Activated T-helper 2 cell treated with anti-CD3 and anti-CD28 coated beads, Interferon-gamma antibody, Interleukin-2, Interleukin-4, amounts not matched to agents 10 μg/mL and 5 μg/mL and 100 μg/mL, durations not matched to agents 14 hours and 24 hours and 36 hours (primary cell): Measurements from ENCODE around the gene TMEM219. TPM values are rescaled to one million over a fixed set of nuclear protein-coding genes. Genes with fewer than 3 reads are reported as not detected.
A peak's percentile ranks its signal among the peaks of the same experiment; 100 is the strongest.

Experiments used
- DNase-seq: peaks from one replicate; pipeline ENCODE4 v3.0.0; 2021; ENCODE audit warnings: low spot score
- H3K27ac Mint-ChIP-seq: one replicate; pipeline ENCODE4 v1.8.0; 2021; ENCODE audit warnings: mixed read lengths
- H3K27me3 Mint-ChIP-seq: one replicate; pipeline ENCODE4 v1.8.0; 2021; ENCODE audit warnings: low read depth, mixed read lengths
- H3K36me3 Mint-ChIP-seq: one replicate; pipeline ENCODE4 v1.8.0; 2021; ENCODE audit warnings: low read depth, mixed read lengths
- H3K4me1 Mint-ChIP-seq: one replicate; pipeline ENCODE4 v1.8.0; 2021; ENCODE audit warnings: low read depth, mixed read lengths
- H3K4me3 Mint-ChIP-seq: one replicate; pipeline ENCODE4 v1.8.0; 2021; ENCODE audit warnings: low read depth, mild to moderate bottlenecking, moderate library complexity, mixed read lengths
- H3K9me3 Mint-ChIP-seq: one replicate; pipeline ENCODE4 v1.8.0; 2021; ENCODE audit warnings: mixed read lengths
- intact Hi-C: fragments of 100-400 bp; cut with micrococcal nuclease; formaldehyde crosslinking; loops from one replicate; pipeline ENCODE4 v1.15.1; 2023
- total RNA-seq: library from RNA; stranded (reverse); gene quantifications from 2 replicates; pipeline ENCODE4 v1.2.3, GENCODE V29; 2022

The TMEM219 gene
- total RNA-seq, 1 donor from 2014 or later, result 59.0 TPM

DNA sequence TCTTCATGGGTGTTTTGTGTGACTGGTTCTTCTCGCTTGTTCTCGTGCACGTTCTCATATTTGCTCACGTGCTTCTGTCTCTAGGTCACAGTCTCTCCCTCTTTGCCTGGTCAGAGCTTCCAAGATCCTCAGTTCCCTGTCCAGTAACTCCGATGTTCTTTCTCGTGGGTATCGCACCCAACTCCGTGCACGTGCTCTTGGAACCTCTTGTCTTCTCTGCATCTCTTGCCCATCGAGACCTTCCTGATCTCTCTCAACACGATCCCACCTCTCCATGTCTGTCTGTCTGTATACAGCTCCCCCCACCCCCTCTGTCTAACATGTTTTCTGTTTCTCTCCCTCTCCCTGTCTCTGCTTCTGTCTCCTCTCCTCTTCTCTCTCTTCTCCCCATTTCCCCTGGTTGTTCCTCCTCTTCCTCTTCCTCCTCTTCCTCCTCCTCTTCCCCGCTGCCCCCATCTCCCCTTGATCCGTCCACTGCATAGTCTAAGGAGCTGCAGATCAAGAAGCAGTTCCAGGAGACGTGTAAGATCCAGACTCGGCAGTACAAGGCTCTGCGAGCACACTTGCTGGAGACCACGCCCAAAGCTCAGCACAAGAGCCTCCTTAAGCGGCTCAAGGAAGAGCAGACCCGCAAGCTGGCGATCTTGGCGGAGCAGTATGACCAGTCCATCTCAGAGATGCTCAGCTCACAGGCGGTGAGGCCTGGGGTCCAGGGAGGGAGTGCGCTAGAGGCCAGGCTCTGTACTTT lies 27.4 kb downstream of the TMEM219 start:
- intact Hi-C loops, result no loop called here
- DNase-seq, result no peak
- Mint-ChIP-seq H3K4me3 (no peak overlapping the region), H3K9me3 (no peaks in the 10 kb centered on the region), H3K36me3 (peaks cover 69% of the 10 kb centered on the region), H3K27ac (no peak overlapping the region), H3K4me1 (peaks cover 5% of the 10 kb centered on the region), H3K27me3 (no peaks in the 10 kb centered on the region)

GRCh38 chr16:29990034-29990433 lies 28.2 kb downstream of the TMEM219 start:
- Mint-ChIP-seq H3K27ac (no peak overlapping the region), H3K27me3 (no peaks in the 10 kb centered on the region), H3K4me3 (no peak overlapping the region), H3K9me3 (no peaks in the 10 kb centered on the region), H3K4me1 (peaks cover 13% of the 10 kb centered on the region), H3K36me3 (peaks cover 69% of the 10 kb centered on the region)
- DNase-seq, result no peak
- intact Hi-C loops, result loop anchor here (10.0 kb wide), 1 partner anchor 125 kb away; the partner anchor contains the start of gene CDIPT

GRCh38 chr16:29990883-29991570 lies 29.1 kb downstream of the TMEM219 start:
- Mint-ChIP-seq H3K4me3 (no peak overlapping the region), H3K36me3 (peaks cover 63% of the 10 kb centered on the region), H3K27me3 (no peaks in the 10 kb centered on the region), H3K27ac (no peak overlapping the region), H3K4me1 (peaks cover 13% of the 10 kb centered on the region), H3K9me3 (no peaks in the 10 kb centered on the region)
- DNase-seq, result no peak
- intact Hi-C loops, result loop anchor here (10.0 kb wide), 1 partner anchor 126 kb away; the partner anchor contains the start of gene CDIPT

- intact Hi-C loops, result loop anchor here (10.0 kb wide), 1 partner anchor 127 kb away; the partner anchor contains the start of gene CDIPT
- H3K27me3 Mint-ChIP-seq, result no peaks in the 10 kb centered on the region
- peaks cover 13% of the 10 kb centered on the region for H3K4me1 Mint-ChIP-seq
- peaks cover 64% of the 10 kb centered on the region for H3K36me3 Mint-ChIP-seq
- no peak for DNase-seq
- H3K9me3 Mint-ChIP-seq, result no peaks in the 10 kb centered on the region
- no peak overlapping the region for H3K4me3 Mint-ChIP-seq
- H3K27ac Mint-ChIP-seq, result no peak overlapping the region
Measured at GRCh38 chr16:29991571-29991904, 29.7 kb downstream of the TMEM219 start.

GRCh38 chr16:29992344-29992967 lies 30.6 kb downstream of the TMEM219 start:
- peaks cover 67% of the 10 kb centered on the region for H3K36me3 Mint-ChIP-seq
- H3K27ac Mint-ChIP-seq, result no peak overlapping the region
- no peaks in the 10 kb centered on the region for H3K9me3 Mint-ChIP-seq
- DNase-seq, result no peak
- no peak overlapping the region for H3K4me3 Mint-ChIP-seq
- H3K27me3 Mint-ChIP-seq, result no peaks in the 10 kb centered on the region
- intact Hi-C loops, result loop anchor here (10.0 kb wide), 1 partner anchor 128 kb away; the partner anchor contains the start of gene CDIPT
- H3K4me1 Mint-ChIP-seq, result peaks cover 18% of the 10 kb centered on the region

- Mint-ChIP-seq H3K27ac (no peak overlapping the region), H3K27me3 (no peaks in the 10 kb centered on the region), H3K4me3 (peak overlapping the region; percentile 98), H3K9me3 (no peaks in the 10 kb centered on the region), H3K4me1 (peaks cover 20% of the 10 kb centered on the region), H3K36me3 (peaks cover 70% of the 10 kb centered on the region)
- DNase-seq, result no peak
- intact Hi-C loops, result loop anchor here (10.0 kb wide), 1 partner anchor 129 kb away; the partner anchor contains the start of gene CDIPT
Measured at GRCh38 chr16:29993191-29993902, 31.5 kb downstream of the TMEM219 start.

DNA sequence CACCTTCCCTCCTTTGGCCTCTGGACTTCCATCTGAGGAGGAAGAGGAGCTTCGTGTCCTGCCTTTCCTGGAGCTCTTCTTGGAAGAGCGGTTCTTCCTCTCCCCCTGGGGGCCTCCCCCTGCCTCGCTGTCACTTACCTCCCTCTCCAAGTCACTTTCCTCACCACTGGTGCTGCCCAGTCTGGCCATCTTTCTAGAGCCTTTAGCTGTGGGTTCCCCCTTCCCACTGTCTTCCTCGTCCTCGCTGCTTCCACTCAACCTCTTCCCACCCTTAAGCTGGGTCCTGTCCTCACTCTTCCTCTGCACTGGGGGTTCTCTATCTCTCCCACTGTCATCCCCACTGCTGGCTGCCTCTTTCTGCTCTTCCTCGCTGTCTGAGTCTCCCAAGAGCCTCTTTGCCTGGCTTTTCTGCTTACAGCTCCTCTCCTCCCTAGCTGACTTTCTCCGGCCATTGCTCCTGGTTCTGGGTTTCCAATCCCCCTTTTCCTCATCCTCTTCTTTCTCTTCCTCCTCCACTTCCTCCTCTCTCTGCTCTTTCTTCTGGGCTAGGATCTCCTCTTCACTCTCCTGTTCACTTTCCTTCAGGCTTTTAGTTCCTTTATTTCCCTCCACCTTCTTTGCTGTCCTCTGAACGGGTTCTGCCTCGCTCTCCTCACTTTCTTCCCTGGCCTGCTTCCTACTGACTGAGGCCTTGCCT lies 32.2 kb downstream of the TMEM219 start:
- H3K36me3 Mint-ChIP-seq, result peaks cover 70% of the 10 kb centered on the region
- H3K4me1 Mint-ChIP-seq, result peaks cover 22% of the 10 kb centered on the region
- H3K4me3 Mint-ChIP-seq, result peak overlapping the region; percentile 98
- H3K27me3 Mint-ChIP-seq, result no peaks in the 10 kb centered on the region
- intact Hi-C loops, result loop anchor here (10.0 kb wide), 1 partner anchor 129 kb away; the partner anchor contains the start of gene CDIPT
- DNase-seq, result no peak
- no peaks in the 10 kb centered on the region for H3K9me3 Mint-ChIP-seq
- H3K27ac Mint-ChIP-seq, result peak overlapping the region; percentile 25

GRCh38 chr16:29994600-29995323 lies 32.9 kb downstream of the TMEM219 start:
- Mint-ChIP-seq H3K4me3 (peak overlapping the region; percentile 98), H3K9me3 (no peaks in the 10 kb centered on the region), H3K27ac (peak overlapping the region; percentile 96), H3K27me3 (no peaks in the 10 kb centered on the region), H3K4me1 (peaks cover 22% of the 10 kb centered on the region), H3K36me3 (peaks cover 71% of the 10 kb centered on the region)
- DNase-seq, result no peak
- intact Hi-C loops, result loop anchor here (10.0 kb wide), 1 partner anchor 130 kb away; the partner anchor contains the start of gene CDIPT

DNA sequence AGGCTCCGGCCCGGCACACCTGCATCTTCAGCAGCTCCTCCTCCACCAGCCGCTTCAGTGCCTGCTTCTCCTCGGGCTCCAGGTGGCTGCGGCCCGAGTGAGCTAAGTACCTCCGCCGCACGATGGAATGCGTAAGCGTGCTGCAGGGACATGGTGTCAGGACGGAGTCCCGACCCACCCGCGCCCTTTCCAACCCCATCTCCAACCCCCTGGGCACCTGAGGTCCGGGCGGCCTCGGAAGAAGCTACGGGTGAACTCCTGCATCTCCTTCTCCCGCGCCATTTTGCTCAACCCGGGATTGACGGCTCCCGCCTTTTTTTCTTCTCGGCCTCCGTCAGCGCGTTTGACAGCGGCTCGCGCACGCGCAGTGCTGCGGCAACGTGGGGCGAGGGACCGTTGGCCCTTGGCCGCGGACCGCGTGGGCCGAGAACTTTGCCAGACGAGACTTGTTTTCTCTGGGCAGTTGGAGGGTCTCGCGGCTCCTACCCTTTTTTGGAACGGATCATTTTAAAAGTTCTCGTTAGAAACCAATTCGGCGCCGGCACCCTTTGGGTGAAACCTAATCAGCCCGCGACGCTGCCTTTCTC lies 33.5 kb downstream of the TMEM219 start, which contains the start of gene HIRIP3:
TSS of gene HIRIP3 (minus strand) at position 294 of the 587 bp plus-strand sequence. CDS start at position 282, 12 bp downstream.
- Mint-ChIP-seq H3K36me3 (peaks cover 69% of the 10 kb centered on the region), H3K9me3 (no peaks in the 10 kb centered on the region), H3K27ac (peak within 1 kb of the TSS; percentile 96), H3K27me3 (no peaks in the 10 kb centered on the region), H3K4me3 (peak within 1 kb of the TSS; percentile 98), H3K4me1 (peaks cover 22% of the 10 kb centered on the region)
- intact Hi-C loops, result loop anchor here (10.0 kb wide), 1 partner anchor 131 kb away; the partner anchor contains the start of gene CDIPT
- peak; percentile 86 for DNase-seq

GRCh38 chr16:29995911-29996765 lies 34.3 kb downstream of the TMEM219 start, which contains the start of gene INO80E:
INO80E (plus strand) TSS chr16:29996241; CDS start chr16:29996311, 70 bp downstream.
- intact Hi-C loops, result loop anchor here (10.0 kb wide), 1 partner anchor 131 kb away; the partner anchor contains the start of gene CDIPT
- Mint-ChIP-seq H3K27ac (peak within 1 kb of the TSS; percentile 96), H3K27me3 (no peaks in the 10 kb centered on the region), H3K4me1 (peaks cover 22% of the 10 kb centered on the region), H3K9me3 (no peaks in the 10 kb centered on the region), H3K36me3 (peaks cover 66% of the 10 kb centered on the region), H3K4me3 (peak within 1 kb of the TSS; percentile 98)
- peak; percentile 99 for DNase-seq
